HG02973 (cell line): ENCODE measurements around the gene DENND1C.

Source experiments
- ATAC-seq: cut with Tn5 transposase; IDR thresholded peaks from one replicate; pipeline ENCODE4 v1.9.1; 2021; ENCODE audit warnings: moderate library complexity; ENCODE audit not compliant: unreplicated experiment

The DENND1C gene

GRCh38 chr19:6481541-6482342 lies at the start of gene DENND1C:
Gene DENND1C, minus strand, starts transcription at chr19:6481787. Its CDS starts 92 bp downstream, at chr19:6481695.
- ATAC-seq, result peak; percentile 60

- no peak for ATAC-seq
Observed at GRCh38 chr19:6530386-6531162, 49.0 kb upstream of the DENND1C start, which contains the start of gene TNFSF9. Gene TNFSF9, plus strand, starts transcription at chr19:6531026. Its CDS starts 11 bp downstream, at chr19:6531037.

GRCh38 chr19:6529937-6530385 lies 48.4 kb upstream of the DENND1C start:
- ATAC-seq, result no peak

- ATAC-seq, result no peak
Observed at GRCh38 chr19:6529351-6529750, 47.8 kb upstream of the DENND1C start.

- no peak for ATAC-seq
Observed at GRCh38 chr19:6528544-6529121, 47.0 kb upstream of the DENND1C start.

- peak; percentile 43 for ATAC-seq
Observed at GRCh38 chr19:6527893-6528543, 46.4 kb upstream of the DENND1C start.

GRCh38 chr19:6524311-6524710 lies 42.7 kb upstream of the DENND1C start:
- ATAC-seq, result no peak

GRCh38 chr19:6522712-6523111 lies 41.1 kb upstream of the DENND1C start:
- no peak for ATAC-seq

- peak; percentile 41 for ATAC-seq
Observed at GRCh38 chr19:6521718-6522646, 40.4 kb upstream of the DENND1C start.

GRCh38 chr19:6519289-6519688 lies 37.7 kb upstream of the DENND1C start:
- ATAC-seq, result no peak

- ATAC-seq, result no peak
Observed at GRCh38 chr19:6518145-6518911, 36.7 kb upstream of the DENND1C start.

GRCh38 chr19:6516659-6517291 lies 35.2 kb upstream of the DENND1C start:
- ATAC-seq, result peak; percentile 39

GRCh38 chr19:6516018-6516658 lies 34.6 kb upstream of the DENND1C start:
- peak; percentile 37 for ATAC-seq

GRCh38 chr19:6514926-6515544 lies 33.4 kb upstream of the DENND1C start:
- ATAC-seq, result no peak

GRCh38 chr19:6514089-6514488 lies 32.5 kb upstream of the DENND1C start:
- no peak for ATAC-seq

- no peak for ATAC-seq
Observed at GRCh38 chr19:6510618-6511017, 29.0 kb upstream of the DENND1C start.

GRCh38 chr19:6509118-6509971 lies 27.8 kb upstream of the DENND1C start:
- ATAC-seq, result no peak
